Forelimb muscle (tissue), 1 donor: Measurements from ENCODE around the gene LUC7L3. TPM values are rescaled to one million over a fixed set of nuclear protein-coding genes. Genes with fewer than 3 reads are reported as not detected.

ENCODE experiments used
- polyA plus RNA-seq: library from polyadenylated mRNA; unstranded; fragments of 120-200 nt; gene quantifications from one replicate; pipeline ENCODE4 v1.2.1, GENCODE V29; 2013; ENCODE audit not compliant: insufficient read length

The LUC7L3 gene
- polyA plus RNA-seq, 1 donor, result 299 TPM

Other genes with a start within 250 kb of the LUC7L3 start
- 37.3 TPM for gene RSAD1, start 240.7 kb upstream of the LUC7L3 start, polyA plus RNA-seq
- 0.52 TPM for gene MYCBPAP, start 211.2 kb upstream of the LUC7L3 start, polyA plus RNA-seq
- gene EPN3, start 186.9 kb upstream of the LUC7L3 start, polyA plus RNA-seq, result 0.97 TPM
- 24.3 TPM for gene SPATA20, start 172.4 kb upstream of the LUC7L3 start, polyA plus RNA-seq
- 6.6 TPM for gene CACNA1G, start 158.9 kb upstream of the LUC7L3 start, polyA plus RNA-seq
- 0.39 TPM for gene ABCC3, start 84.7 kb upstream of the LUC7L3 start, polyA plus RNA-seq
- gene ANKRD40, start 11.7 kb upstream of the LUC7L3 start, polyA plus RNA-seq, result 44.4 TPM
- gene ANKRD40CL, start 47.9 kb downstream of the LUC7L3 start, polyA plus RNA-seq, result 0.30 TPM
- gene WFIKKN2, start 116.0 kb downstream of the LUC7L3 start, polyA plus RNA-seq, result 1.2 TPM
- gene TOB1, start 146.8 kb downstream of the LUC7L3 start, polyA plus RNA-seq, result 64.6 TPM